Pons (tissue), 1 donor: ENCODE measurements around the gene TBX4.
"Not testable (repeated sequence)": the region's sequence is repeated elsewhere in the genome, so short reads cannot be mapped to it uniquely, and the experiment has no call there.

ENCODE experiments used
- DNase-seq: peaks from one replicate; pipeline ENCODE4 v3.0.0-alpha.2; 2016; ENCODE audit warnings: low spot score

The TBX4 gene

GRCh38 chr17:61527441-61527840, 75.2 kb downstream of the TBX4 start:
- not testable (repeated sequence) for DNase-seq

GRCh38 chr17:61528171-61528570, 75.9 kb downstream of the TBX4 start:
- DNase-seq, result no peak

- DNase-seq, result no peak
Measured at GRCh38 chr17:61531223-61531622, 79.0 kb downstream of the TBX4 start.

GRCh38 chr17:61532826-61533225, 80.6 kb downstream of the TBX4 start:
- no peak for DNase-seq

GRCh38 chr17:61533797-61534196, 81.6 kb downstream of the TBX4 start:
- no peak for DNase-seq

GRCh38 chr17:61534414-61534813, 82.2 kb downstream of the TBX4 start:
- DNase-seq, result no peak
